GM19099 (cell line): ENCODE results near the gene DIS3L2.
"Not testable (repeated sequence)": the region's sequence is repeated elsewhere in the genome, so short reads cannot be mapped to it uniquely, and the experiment has no call there.

Experiments
- POLR2A ChIP-seq: IDR thresholded peaks from 3 replicates; pipeline ENCODE4 v1.6.1; 2011; ENCODE audit warnings: low read depth; ENCODE audit not compliant: insufficient read length; ENCODE audit errors: extremely low read depth

Gene DIS3L2

GRCh38 chr2:232367591-232368233, 406.2 kb downstream of the DIS3L2 start:
- no peak for TF ChIP-seq POLR2A

GRCh38 chr2:232368311-232368731, 406.8 kb downstream of the DIS3L2 start:
- no peak for TF ChIP-seq POLR2A

- TF ChIP-seq POLR2A, result no peak
Observed at GRCh38 chr2:232369126-232369951, 407.8 kb downstream of the DIS3L2 start.

- TF ChIP-seq POLR2A, result no peak
Observed at GRCh38 chr2:232372231-232373208, 411.0 kb downstream of the DIS3L2 start.

GRCh38 chr2:232374356-232374755, 412.8 kb downstream of the DIS3L2 start:
- no peak for TF ChIP-seq POLR2A

GRCh38 chr2:232375164-232375563, 413.7 kb downstream of the DIS3L2 start:
- no peak for TF ChIP-seq POLR2A

GRCh38 chr2:232376260-232376659, 414.7 kb downstream of the DIS3L2 start:
- TF ChIP-seq POLR2A, result no peak

GRCh38 chr2:232376713-232377112, 415.2 kb downstream of the DIS3L2 start:
- no peak for TF ChIP-seq POLR2A

- TF ChIP-seq POLR2A, result no peak
Observed at GRCh38 chr2:232377319-232377718, 415.8 kb downstream of the DIS3L2 start.

- no peak for TF ChIP-seq POLR2A
Observed at GRCh38 chr2:232377841-232378734, 416.6 kb downstream of the DIS3L2 start.

- TF ChIP-seq POLR2A, result not testable (repeated sequence)
Observed at GRCh38 chr2:232378735-232379151, 417.2 kb downstream of the DIS3L2 start, which contains the start of gene ALPP. Gene ALPP, plus strand, starts transcription at chr2:232378751. Its CDS starts 52 bp downstream, at chr2:232378803.

GRCh38 chr2:232382331-232383225, 421.1 kb downstream of the DIS3L2 start:
- no peak for TF ChIP-seq POLR2A

- no peak for TF ChIP-seq POLR2A
Observed at GRCh38 chr2:232384466-232384865, 423.0 kb downstream of the DIS3L2 start.
